ENCODE results near the gene MIAT. TPM values are rescaled to one million over a fixed set of nuclear protein-coding genes. Genes with fewer than 3 reads are reported as not detected.

MIAT gene
- total RNA-seq, 1 experiment from 2014 or later, result 0.48 TPM

DNA sequence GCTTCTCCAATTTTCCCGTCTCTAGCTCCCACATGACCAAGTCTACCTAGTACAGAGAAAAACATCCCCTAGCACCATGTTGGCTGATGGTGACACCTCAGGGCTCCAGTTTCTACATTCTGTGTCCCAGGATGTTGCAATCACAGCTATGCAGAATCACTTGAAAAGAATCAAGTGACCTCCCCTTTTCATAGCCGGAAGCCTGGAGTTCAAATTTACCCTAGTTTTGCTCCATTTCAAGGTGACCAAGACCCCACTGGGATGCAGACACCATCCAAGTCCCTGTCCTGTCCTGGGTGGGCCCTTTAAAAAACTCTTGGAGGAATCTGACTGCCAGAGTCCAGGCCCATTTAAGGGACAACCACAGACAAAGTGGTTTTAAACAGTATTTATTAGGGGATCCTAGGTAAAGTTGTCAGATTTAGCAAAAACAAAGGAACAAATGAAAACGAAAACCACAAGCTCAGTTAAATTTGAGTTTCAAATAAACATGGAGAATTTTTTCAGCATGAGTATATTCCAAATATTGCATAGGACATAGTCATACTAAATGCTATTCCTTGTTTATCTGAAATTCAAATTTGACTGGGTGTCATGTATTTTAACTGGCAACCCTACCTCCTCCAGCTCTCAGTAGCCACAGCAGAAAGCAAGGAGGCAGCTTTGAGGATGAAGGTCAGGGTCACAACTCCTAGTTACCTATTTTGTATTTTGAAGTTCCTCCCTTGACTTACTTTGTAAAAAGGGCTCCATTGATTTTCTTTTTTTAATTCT, 52.4 kb downstream of the MIAT start:
- no peak overlapping the region for H3K4me2 ChIP-seq
- H3F3A ChIP-seq (ENCODE audit: insufficient read depth, low read depth), result no peaks in the 10 kb centered on the region
- ChIA-PET CTCF (no interaction called here), POLR2A (ENCODE audit: unreplicated experiment) (no interaction called here)
- no peaks in the 10 kb centered on the region for H3K9me2 ChIP-seq (ENCODE audit: insufficient read depth)
- H3K27ac ChIP-seq, result no peak overlapping the region
- H3K36me3 ChIP-seq (ENCODE audit: low read depth), result no peaks in the 10 kb centered on the region
- no peak overlapping the region for H2AFZ ChIP-seq
- no peaks in the 10 kb centered on the region for H3K9me3 ChIP-seq (ENCODE audit: insufficient read depth, low read depth)
- H3K4me3 ChIP-seq, result no peak overlapping the region
- intact Hi-C loops (cut with micrococcal nuclease; ENCODE audit: unreplicated experiment), result loop anchor here (10.0 kb wide), 1 partner anchor 1125 kb away; no protein-coding TSS in a partner anchor
- H3K79me2 ChIP-seq (ENCODE audit: low read depth), result no peaks in the 10 kb centered on the region
- no peaks in the 10 kb centered on the region for H3K4me1 ChIP-seq (replicated peaks; ENCODE audit: insufficient read depth)
- H3K27me3 ChIP-seq (ENCODE audit: insufficient read depth, low read depth), result no peaks in the 10 kb centered on the region
- no peaks in the 10 kb centered on the region for H4K20me1 ChIP-seq (ENCODE audit: insufficient read depth)
- no peak for TF ChIP-seq EZH2 (IDR thresholded peaks at IDR 0.05; ENCODE audit: low read depth)
- BruUV-seq (replicated peaks), result no TSS peak
- DNase-seq, result no peak

DNA sequence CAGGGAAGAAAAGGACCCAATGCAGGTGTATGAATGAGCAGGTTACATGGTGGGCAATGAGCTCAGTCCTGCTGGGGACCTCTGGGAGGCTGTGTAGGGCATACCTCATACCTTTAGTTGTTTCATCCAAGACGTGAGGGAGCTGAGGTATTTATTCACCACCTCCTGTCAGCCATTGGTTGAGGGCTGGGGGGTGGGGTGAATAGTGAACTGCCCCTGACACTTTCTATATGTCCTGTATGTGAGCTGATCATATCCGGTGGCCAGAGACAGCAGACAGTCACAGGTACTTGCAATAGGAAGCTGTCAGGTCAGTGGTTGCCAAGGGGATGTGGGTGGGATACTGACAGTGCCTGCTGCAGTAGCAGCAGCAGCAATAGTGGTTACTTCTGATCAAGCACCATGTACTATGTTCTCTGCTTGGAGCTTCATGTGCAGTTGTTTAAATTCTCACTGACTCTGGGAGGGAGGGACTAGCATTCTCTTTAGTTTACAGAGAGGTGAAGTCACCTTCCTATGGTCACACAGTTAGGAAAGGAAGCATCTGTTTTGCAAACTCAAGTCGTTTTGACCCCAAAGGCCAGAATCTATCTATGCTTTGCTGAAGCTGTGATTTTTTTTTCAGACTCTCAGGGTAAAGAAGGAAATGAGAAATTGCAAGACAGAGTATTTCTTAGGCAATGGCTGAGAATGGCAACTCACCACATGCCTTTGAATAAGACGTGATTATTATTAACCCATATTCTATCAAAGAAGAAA, 54.0 kb downstream of the MIAT start:
- Histone ChIP-seq H3K9me2 (ENCODE audit: insufficient read depth) (no peaks in the 10 kb centered on the region), H4K20me1 (ENCODE audit: insufficient read depth) (no peaks in the 10 kb centered on the region), H3K4me2 (no peak overlapping the region), H3K9me3 (ENCODE audit: insufficient read depth, low read depth) (no peaks in the 10 kb centered on the region), H3K4me1 (replicated peaks; ENCODE audit: insufficient read depth) (no peaks in the 10 kb centered on the region), H3K27ac (no peak overlapping the region), H3K27me3 (ENCODE audit: insufficient read depth, low read depth) (no peaks in the 10 kb centered on the region), H2AFZ (no peak overlapping the region), H3F3A (ENCODE audit: insufficient read depth, low read depth) (no peaks in the 10 kb centered on the region), H3K79me2 (ENCODE audit: low read depth) (no peaks in the 10 kb centered on the region), H3K4me3 (no peak overlapping the region), H3K36me3 (ENCODE audit: low read depth) (no peaks in the 10 kb centered on the region)
- no peak for DNase-seq
- BruUV-seq (replicated peaks), result no TSS peak
- TF ChIP-seq CTCF (conservative IDR thresholded peaks at IDR 0.05), result no peak
- TF ChIP-seq EZH2 (IDR thresholded peaks at IDR 0.05; ENCODE audit: low read depth), result no peak
- POLR2A ChIA-PET (ENCODE audit: unreplicated experiment), result no interaction called here
- intact Hi-C loops (cut with micrococcal nuclease; ENCODE audit: unreplicated experiment), result no loop called here
- CTCF ChIA-PET, result no interaction called here

DNA sequence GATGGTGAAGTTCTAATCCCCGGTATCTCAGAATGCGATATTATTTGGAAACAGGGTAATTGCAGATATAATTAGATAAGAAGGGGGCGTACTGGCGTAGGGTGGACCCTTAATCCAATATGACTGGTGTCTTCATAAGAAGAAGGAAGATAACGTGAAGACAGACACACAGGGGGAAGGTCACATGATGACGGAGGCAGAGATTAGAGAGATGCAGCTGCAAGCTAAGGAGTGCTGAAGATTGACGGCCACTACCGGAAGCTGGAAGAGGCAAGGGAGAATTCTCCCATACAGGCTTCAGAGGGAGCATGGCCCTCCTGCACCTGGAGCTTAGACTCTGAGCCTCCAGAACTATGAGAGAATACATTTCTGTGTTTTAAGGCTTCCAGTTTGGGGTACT, 54.8 kb downstream of the MIAT start:
- no peak overlapping the region for H3K27ac ChIP-seq
- CTCF ChIA-PET, result no interaction called here
- no peaks in the 10 kb centered on the region for H3K79me2 ChIP-seq (ENCODE audit: low read depth)
- no peaks in the 10 kb centered on the region for H3K27me3 ChIP-seq (ENCODE audit: insufficient read depth, low read depth)
- no peaks in the 10 kb centered on the region for H4K20me1 ChIP-seq (ENCODE audit: insufficient read depth)
- H3K9me3 ChIP-seq (ENCODE audit: insufficient read depth, low read depth), result no peaks in the 10 kb centered on the region
- no peaks in the 10 kb centered on the region for H3K36me3 ChIP-seq (ENCODE audit: low read depth)
- H2AFZ ChIP-seq, result no peak overlapping the region
- POLR2A ChIA-PET (ENCODE audit: unreplicated experiment), result no interaction called here
- no peaks in the 10 kb centered on the region for H3F3A ChIP-seq (ENCODE audit: insufficient read depth, low read depth)
- DNase-seq, result no peak
- H3K9me2 ChIP-seq (ENCODE audit: insufficient read depth), result no peaks in the 10 kb centered on the region
- intact Hi-C loops (cut with micrococcal nuclease; ENCODE audit: unreplicated experiment), result no loop called here
- BruUV-seq (replicated peaks), result no TSS peak
- H3K4me1 ChIP-seq (replicated peaks; ENCODE audit: insufficient read depth), result no peaks in the 10 kb centered on the region
- H3K4me3 ChIP-seq, result no peak overlapping the region
- no peak overlapping the region for H3K4me2 ChIP-seq
- TF ChIP-seq EZH2 (IDR thresholded peaks at IDR 0.05; ENCODE audit: low read depth), result no peak
- no peak for TF ChIP-seq CTCF (conservative IDR thresholded peaks at IDR 0.05)
